Hepatocyte (in vitro differentiated cells): ENCODE measurements around the gene ZFR2. TPM values are rescaled to one million over a fixed set of nuclear protein-coding genes. Genes with fewer than 3 reads are reported as not detected.

ENCODE experiments used
- DNase-seq: peaks from one replicate; pipeline ENCODE4 v3.0.0-alpha.2; 2016; ENCODE audit warnings: low spot score
- H2AFZ ChIP-seq: fragments of 200-600 bp; sonication (generic); 2 replicates; pipeline ENCODE4 v1.6.0; 2016; ENCODE audit warnings: antibody characterized with exemption, mild to moderate bottlenecking
- H3K27ac ChIP-seq: fragments of 200-600 bp; sonication (generic); 2 replicates; pipeline ENCODE4 v1.5.1; 2016; ENCODE audit warnings: mild to moderate bottlenecking
- H3K27me3 ChIP-seq: fragments of 200-600 bp; sonication (generic); 2 replicates; pipeline ENCODE4 v1.6.1; 2016
- H3K36me3 ChIP-seq: fragments of 200-600 bp; sonication (generic); replicated peaks from 2 replicates; pipeline ENCODE4 v1.5.1; 2016; ENCODE audit warnings: low read depth; ENCODE audit not compliant: insufficient read depth
- H3K4me1 ChIP-seq: fragments of 200-600 bp; sonication (generic); 2 replicates; pipeline ENCODE4 v1.5.1; 2016; ENCODE audit warnings: mild to moderate bottlenecking, moderate library complexity; ENCODE audit not compliant: insufficient read depth
- H3K4me2 ChIP-seq: fragments of 200-600 bp; sonication (generic); 2 replicates; pipeline ENCODE4 v1.6.0; 2016
- H3K4me3 ChIP-seq: fragments of 200-600 bp; sonication (generic); 2 replicates; pipeline ENCODE4 v1.5.1; 2016; ENCODE audit warnings: mild to moderate bottlenecking
- H3K79me2 ChIP-seq: fragments of 200-600 bp; sonication (generic); 2 replicates; pipeline ENCODE4 v1.6.0; 2017; ENCODE audit warnings: mild to moderate bottlenecking
- H3K9me2 ChIP-seq: fragments of 200-600 bp; sonication (generic); replicated peaks from 2 replicates; pipeline ENCODE4 v1.6.0; 2017; ENCODE audit warnings: mild to moderate bottlenecking; ENCODE audit not compliant: insufficient read depth
- H3K9me3 ChIP-seq: fragments of 200-600 bp; sonication (generic); 2 replicates; pipeline ENCODE4 v1.5.1; 2016; ENCODE audit warnings: low read depth, mild to moderate bottlenecking
- H4K20me1 ChIP-seq: fragments of 200-600 bp; sonication (generic); 2 replicates; pipeline ENCODE4 v1.6.0; 2016; ENCODE audit warnings: mild to moderate bottlenecking; ENCODE audit not compliant: insufficient read depth, poor library complexity, severe bottlenecking
- CTCF ChIP-seq: fragments of 200-600 bp; sonication (generic); IDR thresholded peaks from 2 replicates; pipeline ENCODE4 v1.5.1; 2016; ENCODE audit warnings: antibody characterized with exemption, mild to moderate bottlenecking; ENCODE audit not compliant: poor library complexity
- EZH2 ChIP-seq: fragments of 200-600 bp; sonication (generic); IDR thresholded peaks from 2 replicates; pipeline ENCODE4 v1.6.1; 2016; ENCODE audit warnings: antibody characterized with exemption, mild to moderate bottlenecking, borderline replicate concordance
- EZH2phosphoT487 ChIP-seq: fragments of 200-600 bp; sonication (generic); IDR thresholded peaks from one replicate; pipeline ENCODE4 v1.6.1; 2018; ENCODE audit warnings: antibody characterized with exemption, mild to moderate bottlenecking, low read depth, moderate library complexity; ENCODE audit not compliant: unreplicated experiment, severe bottlenecking
- WGBS: methylation state at CpG from one replicate; pipeline ENCODE4 v1.1.6; 2016; ENCODE audit warnings: low lambda C conversion rate; ENCODE audit errors: missing lambda C conversion rate; 5-methylcytosine and 5-hydroxymethylcytosine counted together
- polyA plus RNA-seq: library from polyadenylated mRNA; unstranded; fragments of >200 nt; fragmentation: Nextera tagmentation; extraction: Ambion mirVana; gene quantifications from 2 replicates; pipeline ENCODE4 v1.2.1, GENCODE V29; 2016
- total RNA-seq: library from RNA; depleted of rRNA; stranded (reverse); fragments of >200 nt; gene quantifications from 2 replicates; pipeline ENCODE4 v1.2.3, GENCODE V29; 2014

The ZFR2 gene
- total and polyA plus RNA-seq, 2 experiments from 2014 or later, result 0.97 to 1.7 TPM

GRCh38 chr19:3821156-3821555 lies 47.7 kb downstream of the ZFR2 start:
- Histone ChIP-seq H3K4me3 (no peak overlapping the region), H3K27me3 (no peaks in the 10 kb centered on the region), H3K4me2 (no peak overlapping the region), H3K27ac (no peak overlapping the region), H3K4me1 (no peaks in the 10 kb centered on the region), H2AFZ (no peak overlapping the region), H3K9me3 (no peaks in the 10 kb centered on the region), H3K9me2 (no peaks in the 10 kb centered on the region), H3K79me2 (no peaks in the 10 kb centered on the region), H3K36me3 (no peaks in the 10 kb centered on the region), H4K20me1 (no peaks in the 10 kb centered on the region)
- DNase-seq, result no peak
- TF ChIP-seq EZH2phosphoT487, result no peak
- TF ChIP-seq EZH2, result no peak
- no peak for TF ChIP-seq CTCF
- WGBS, result 91% methylated on average over 17 of the region's 23 CpGs

GRCh38 chr19:3819989-3820388 lies 48.8 kb downstream of the ZFR2 start:
- Histone ChIP-seq H3K4me2 (no peak overlapping the region), H3K9me2 (no peaks in the 10 kb centered on the region), H3K36me3 (no peaks in the 10 kb centered on the region), H2AFZ (no peak overlapping the region), H3K79me2 (no peaks in the 10 kb centered on the region), H3K9me3 (no peaks in the 10 kb centered on the region), H3K4me3 (no peak overlapping the region), H3K27ac (no peak overlapping the region), H3K27me3 (no peaks in the 10 kb centered on the region), H3K4me1 (no peaks in the 10 kb centered on the region), H4K20me1 (no peaks in the 10 kb centered on the region)
- 92% methylated on average over 19 of the region's 19 CpGs for WGBS
- DNase-seq, result no peak
- TF ChIP-seq EZH2 (no peak), CTCF (no peak), EZH2phosphoT487 (no peak)

- H2AFZ ChIP-seq, result no peak overlapping the region
- no peaks in the 10 kb centered on the region for H3K4me1 ChIP-seq
- no peaks in the 10 kb centered on the region for H3K9me3 ChIP-seq
- no peak overlapping the region for H3K4me2 ChIP-seq
- WGBS, result 89% methylated on average over 23 of the region's 31 CpGs
- DNase-seq, result no peak
- no peak overlapping the region for H3K27ac ChIP-seq
- no peaks in the 10 kb centered on the region for H3K9me2 ChIP-seq
- TF ChIP-seq CTCF (no peak), EZH2phosphoT487 (no peak), EZH2 (no peak)
- H3K79me2 ChIP-seq, result no peaks in the 10 kb centered on the region
- H4K20me1 ChIP-seq, result no peaks in the 10 kb centered on the region
- H3K4me3 ChIP-seq, result no peak overlapping the region
- H3K36me3 ChIP-seq, result no peaks in the 10 kb centered on the region
- no peaks in the 10 kb centered on the region for H3K27me3 ChIP-seq
These were observed 49.9 kb downstream of the ZFR2 start for GRCh38 chr19:3818918-3819317.

- Histone ChIP-seq H3K27ac (no peak overlapping the region), H3K27me3 (no peaks in the 10 kb centered on the region), H3K79me2 (no peaks in the 10 kb centered on the region), H3K4me3 (no peak overlapping the region), H3K4me1 (no peaks in the 10 kb centered on the region), H3K9me3 (no peaks in the 10 kb centered on the region), H3K36me3 (no peaks in the 10 kb centered on the region), H3K4me2 (no peak overlapping the region), H3K9me2 (no peaks in the 10 kb centered on the region), H4K20me1 (no peaks in the 10 kb centered on the region), H2AFZ (no peak overlapping the region)
- TF ChIP-seq CTCF, result no peak
- no peak for TF ChIP-seq EZH2
- TF ChIP-seq EZH2phosphoT487, result no peak
- WGBS, result 67% methylated on average over 11 of the region's 11 CpGs
- DNase-seq, result no peak
These were observed 50.4 kb downstream of the ZFR2 start for GRCh38 chr19:3818466-3818865.
